GM18519 (cell line): ENCODE measurements around the gene VPS35L.

Experiments used
- ATAC-seq: cut with Tn5 transposase; IDR thresholded peaks from one replicate; pipeline ENCODE4 v1.9.1; 2021; ENCODE audit warnings: mild to moderate bottlenecking, moderate library complexity; ENCODE audit not compliant: unreplicated experiment, low FRiP score

VPS35L gene

DNA sequence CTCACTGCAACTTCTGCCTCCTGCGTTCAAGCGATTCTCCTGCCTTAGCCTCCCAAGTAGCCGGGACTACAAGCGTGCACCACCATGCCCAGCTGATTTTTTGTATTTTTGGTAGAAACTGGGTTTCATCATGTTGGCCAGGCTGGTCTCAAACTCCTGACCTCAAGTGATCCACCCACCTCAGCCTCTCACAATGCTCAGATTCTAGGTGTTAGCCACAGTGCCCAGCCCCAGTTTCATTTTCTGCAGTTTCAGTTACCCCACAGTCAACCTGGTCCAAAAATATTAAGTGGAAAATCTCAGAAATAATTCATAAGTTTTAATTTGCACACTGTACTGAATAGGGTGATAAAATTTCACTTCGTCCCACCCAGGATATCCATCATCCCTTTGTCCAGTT, 133.8 kb downstream of the VPS35L start:
- ATAC-seq, result no peak

GRCh38 chr16:19690196-19690595, 134.7 kb downstream of the VPS35L start:
- no peak for ATAC-seq

DNA sequence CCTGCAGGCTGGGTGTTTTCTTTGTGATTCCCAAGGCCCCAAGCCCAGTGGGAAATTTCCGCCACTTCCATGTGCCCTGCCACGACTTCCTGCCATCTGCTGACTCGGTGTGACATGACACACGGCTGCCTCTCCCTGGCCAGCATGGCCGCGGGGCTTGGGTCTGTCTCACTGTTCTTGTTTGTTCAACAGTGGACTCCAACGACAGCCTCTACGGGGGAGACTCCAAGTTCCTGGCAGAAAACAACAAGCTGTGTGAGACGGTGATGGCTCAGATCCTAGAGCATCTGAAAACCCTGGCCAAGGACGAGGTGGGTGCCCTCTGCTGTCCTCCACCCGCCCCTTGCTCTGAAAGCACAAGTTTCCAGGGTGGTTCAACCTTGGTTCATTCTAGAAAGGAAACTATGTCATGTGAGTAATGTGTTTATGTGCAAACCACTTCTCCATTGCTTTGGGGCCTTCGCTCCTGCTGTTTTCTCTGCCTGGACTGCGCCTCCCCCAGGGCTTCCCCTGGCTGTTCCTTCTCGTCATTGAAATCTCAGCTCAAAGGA, 135.7 kb downstream of the VPS35L start:
- no peak for ATAC-seq

DNA sequence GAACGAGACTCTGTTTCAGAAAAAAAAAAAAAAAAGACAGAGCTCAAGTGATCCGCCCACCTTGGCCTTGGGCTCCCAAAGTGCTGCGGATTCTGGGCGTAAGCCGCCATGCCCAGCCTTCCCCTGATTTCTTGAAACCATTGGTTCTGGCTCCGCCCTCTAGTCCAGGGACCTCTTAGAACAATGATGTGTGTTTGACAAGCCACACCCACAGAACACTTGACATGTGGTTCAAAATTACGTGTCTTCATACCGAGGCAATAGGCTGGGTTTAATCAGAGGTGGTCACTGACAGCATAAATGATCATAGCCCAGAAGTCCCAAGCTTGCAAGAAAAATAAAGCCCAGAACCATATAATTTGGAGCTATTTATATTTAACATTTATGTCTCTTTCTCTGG, 139.5 kb downstream of the VPS35L start:
- ATAC-seq, result no peak

GRCh38 chr16:19696328-19696727, 140.8 kb downstream of the VPS35L start:
- ATAC-seq, result no peak

DNA sequence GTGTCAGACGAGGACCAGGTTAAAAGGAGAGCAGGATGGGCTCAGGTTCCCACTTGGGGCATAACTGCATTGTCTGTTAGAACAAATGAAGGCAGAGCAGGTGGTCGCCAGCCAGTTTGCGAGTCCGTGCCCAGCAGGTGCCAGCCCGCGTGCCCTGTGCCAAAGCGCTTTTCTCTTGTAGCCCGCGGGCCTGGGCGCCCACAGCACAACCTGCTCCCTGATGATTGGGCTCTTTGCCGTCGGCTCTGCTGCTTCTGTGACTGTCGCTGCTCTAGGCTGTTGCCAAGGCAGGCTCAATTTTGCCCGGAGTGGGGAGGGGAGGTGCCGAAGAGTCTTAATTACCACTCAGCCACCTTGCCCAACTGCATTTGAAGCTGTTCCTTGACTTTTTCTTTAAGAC, 141.5 kb downstream of the VPS35L start:
- no peak for ATAC-seq

DNA sequence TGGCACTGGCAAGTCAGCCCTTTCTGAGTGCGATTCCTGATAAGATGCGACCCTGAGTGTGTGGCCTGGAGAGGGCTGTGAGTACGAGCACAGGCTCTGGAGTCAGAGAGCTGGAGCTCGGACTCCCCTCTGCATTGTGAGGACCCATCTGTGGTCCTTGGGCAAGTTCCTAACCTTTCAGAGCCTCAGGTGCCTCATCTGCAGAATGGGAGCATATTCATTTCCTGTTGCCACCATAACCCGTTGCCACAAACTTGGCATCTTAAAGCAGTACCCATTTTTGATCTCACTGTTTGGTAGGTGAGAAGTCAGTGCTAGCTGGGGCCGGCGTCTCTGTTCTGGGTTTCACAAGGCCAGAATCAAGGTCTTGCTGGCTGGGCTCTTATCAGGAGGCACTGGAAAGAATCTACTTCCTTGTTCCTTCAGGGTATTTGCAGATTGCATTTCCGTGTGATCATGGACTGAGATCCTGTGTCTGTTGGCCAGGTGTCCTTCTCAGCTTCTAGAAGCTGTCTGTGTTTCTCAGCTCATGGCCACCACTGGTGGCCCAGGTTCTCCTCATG, 142.3 kb downstream of the VPS35L start:
- ATAC-seq, result no peak

GRCh38 chr16:19698480-19699465, 143.3 kb downstream of the VPS35L start:
- ATAC-seq, result no peak

- ATAC-seq, result no peak
Measured at GRCh38 chr16:19699472-19699871, 144.0 kb downstream of the VPS35L start.

DNA sequence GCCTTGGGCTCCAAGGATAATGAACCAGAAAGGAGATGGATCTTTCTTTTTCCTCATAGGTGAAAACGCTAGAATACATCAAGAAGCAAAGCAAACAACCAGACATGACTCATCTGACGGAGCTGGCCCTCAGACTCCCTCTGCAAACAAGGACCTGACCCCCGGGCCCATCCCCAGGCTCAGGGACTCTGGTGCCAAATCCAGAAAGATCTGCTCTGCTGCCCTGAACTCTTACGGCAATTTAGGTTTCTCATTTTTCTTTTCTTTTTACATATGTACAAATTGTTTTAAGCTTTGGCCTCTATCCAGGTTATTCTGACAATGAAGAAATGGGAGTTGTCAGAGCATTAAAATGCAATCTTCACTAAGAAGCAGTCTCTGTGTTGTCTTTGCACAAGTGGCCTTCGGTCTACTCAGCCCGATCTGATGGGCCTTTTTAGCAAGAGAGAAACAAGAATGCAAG, 144.8 kb downstream of the VPS35L start:
- no peak for ATAC-seq

GRCh38 chr16:19701091-19701490, 145.6 kb downstream of the VPS35L start:
- no peak for ATAC-seq

DNA sequence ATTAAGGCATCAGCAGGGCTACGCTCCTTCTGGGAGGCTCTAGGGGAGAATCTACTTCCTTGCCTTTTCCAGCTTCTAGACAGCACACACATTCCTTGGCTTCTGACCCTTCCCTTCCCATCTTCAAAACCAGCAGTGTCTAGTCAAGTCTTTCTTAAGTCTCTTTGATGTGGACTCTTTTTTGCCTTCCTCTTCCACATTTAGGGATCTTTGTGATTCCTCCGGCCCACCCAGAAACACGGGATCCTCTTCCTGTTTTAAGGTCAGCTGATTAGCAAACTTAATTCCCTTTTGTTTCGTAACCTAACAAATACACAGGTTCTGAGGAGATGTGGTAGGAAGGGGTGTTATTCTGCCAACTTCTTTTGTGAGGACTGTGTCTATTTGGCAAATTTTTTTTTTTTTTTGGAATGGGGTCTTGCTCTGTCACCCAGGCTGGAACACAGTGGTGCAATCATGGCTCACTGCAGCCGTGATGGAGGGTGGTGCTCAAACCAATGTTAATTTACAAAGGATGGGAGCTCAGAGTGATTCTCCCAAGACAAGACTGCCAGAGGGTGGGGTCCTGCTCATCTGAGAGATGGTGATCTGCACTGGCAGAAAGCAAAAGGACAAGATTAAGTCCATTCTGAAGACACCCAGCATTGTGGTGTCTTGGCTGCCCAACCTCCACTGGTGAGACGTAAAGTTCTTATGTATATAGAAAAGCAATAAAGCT, 147.8 kb downstream of the VPS35L start:
- ATAC-seq, result no peak

GRCh38 chr16:19704321-19705145, 149.0 kb downstream of the VPS35L start:
- ATAC-seq, result no peak

DNA sequence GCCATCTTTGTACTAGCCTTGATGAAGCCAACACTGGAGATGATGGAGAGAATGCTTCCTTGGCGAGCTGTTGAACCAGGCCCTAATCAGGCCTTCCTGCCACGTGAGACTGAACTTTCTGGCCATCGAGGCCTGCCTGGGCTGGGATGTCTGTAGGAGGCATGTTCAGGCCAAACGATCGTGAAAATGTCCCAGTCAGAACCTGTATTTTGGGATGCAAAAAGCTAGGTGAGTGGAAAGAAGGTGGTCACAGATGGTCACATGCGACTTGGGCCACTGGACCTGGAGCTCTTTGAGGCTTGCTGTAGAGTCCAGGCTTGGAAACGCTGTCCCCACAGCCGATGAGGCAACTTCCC, 149.6 kb downstream of the VPS35L start:
- ATAC-seq, result no peak

DNA sequence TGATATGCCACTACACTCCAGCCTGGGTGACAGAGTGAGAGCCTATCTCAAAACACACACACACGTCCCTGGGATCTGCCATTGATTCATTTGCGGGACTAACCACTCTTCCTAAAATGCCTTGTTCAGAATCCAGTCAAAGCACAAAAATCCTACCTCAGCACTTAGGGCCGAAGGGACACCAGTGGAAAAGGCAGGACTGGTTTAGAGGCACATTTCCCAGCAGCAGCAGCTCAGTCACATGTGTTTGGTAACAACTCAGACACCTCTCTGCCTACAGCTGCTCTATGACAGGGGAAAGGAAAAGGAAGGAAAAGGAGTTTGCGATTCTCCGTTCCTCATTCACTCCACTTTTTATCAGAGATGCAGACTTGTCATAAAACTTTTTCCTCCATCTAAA, 150.3 kb downstream of the VPS35L start:
- no peak for ATAC-seq

GRCh38 chr16:19706846-19707245, 151.3 kb downstream of the VPS35L start:
- ATAC-seq, result no peak

DNA sequence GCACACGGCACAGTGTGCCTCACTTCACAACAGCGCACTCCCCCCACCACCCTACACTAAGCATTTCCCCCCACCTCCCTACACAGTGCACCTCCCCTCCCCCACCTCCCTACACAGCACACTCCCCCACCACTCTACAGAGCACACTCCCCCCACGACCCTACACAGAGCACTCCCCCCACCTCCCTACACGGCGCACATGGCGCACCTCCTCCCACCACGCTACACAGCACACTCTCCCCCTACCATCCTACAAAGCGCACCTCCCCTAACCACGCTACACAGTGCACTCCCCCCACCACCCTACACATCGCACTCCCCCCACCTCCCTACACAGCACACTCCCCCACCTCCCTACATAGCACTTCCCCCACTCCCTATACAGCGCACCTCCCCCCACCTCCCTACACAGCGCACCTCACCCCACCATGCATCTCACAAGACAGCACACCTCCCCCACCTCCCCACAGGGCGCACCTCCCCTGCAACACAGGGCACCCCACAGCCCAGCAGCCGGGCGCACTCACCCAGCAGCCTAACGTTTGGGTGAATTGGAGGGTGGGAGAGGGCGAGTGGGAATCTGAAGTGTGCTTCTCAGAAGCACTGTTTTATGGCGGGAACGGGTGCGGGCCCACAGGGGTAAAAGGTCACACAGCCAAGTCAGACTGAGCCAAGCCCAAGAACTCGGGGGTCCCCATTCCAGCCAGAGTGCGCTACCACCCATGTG, 152.2 kb downstream of the VPS35L start:
- no peak for ATAC-seq

DNA sequence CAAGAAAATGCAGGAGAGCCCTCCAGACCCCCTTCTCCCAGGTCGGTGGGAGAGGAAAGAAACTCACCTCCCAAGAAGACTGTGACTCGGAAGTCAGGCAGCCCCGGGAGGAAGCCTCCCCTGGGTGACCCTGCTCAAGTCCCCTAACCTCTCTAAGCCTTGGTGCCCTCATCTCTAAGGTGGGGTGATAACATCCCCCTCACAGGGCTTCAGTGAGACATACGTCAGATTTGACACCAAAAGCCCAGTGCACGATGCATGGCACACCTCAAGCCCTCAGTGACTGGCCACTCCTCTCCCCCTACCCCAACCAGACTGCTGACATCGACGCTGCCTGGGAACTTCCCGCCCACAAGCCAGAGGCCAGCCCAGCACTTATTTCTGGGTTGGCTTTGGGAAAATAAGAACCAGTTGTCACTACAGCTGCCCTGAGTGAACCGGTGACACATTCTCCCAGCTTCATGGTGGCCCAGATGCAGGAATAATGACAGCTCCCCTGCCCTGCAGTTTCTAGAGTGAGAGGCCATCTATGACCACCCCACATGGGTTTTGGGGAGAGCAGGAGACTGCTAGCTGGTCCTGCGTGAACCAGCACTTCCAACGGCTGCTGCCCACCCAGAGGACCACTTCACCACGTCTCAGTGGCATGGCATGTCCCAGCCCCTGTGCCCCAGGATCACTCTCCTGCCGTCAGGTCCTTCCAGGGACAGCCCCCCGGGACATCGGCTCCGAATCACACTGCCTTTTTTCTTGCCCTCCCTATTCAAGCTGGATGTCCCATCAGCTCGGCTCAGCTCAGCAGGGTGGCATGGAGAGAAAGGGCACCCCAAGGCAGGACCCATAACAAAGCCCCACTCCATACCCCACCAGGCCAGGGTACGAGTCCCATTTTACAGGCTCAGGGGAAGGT, 153.0 kb downstream of the VPS35L start:
- ATAC-seq, result no peak
